Measurements from ENCODE around the gene NCF2.
"Not testable (repeated sequence)": the region's sequence is repeated elsewhere in the genome, so short reads cannot be mapped to it uniquely, and the experiment has no call there.

The NCF2 gene

DNA sequence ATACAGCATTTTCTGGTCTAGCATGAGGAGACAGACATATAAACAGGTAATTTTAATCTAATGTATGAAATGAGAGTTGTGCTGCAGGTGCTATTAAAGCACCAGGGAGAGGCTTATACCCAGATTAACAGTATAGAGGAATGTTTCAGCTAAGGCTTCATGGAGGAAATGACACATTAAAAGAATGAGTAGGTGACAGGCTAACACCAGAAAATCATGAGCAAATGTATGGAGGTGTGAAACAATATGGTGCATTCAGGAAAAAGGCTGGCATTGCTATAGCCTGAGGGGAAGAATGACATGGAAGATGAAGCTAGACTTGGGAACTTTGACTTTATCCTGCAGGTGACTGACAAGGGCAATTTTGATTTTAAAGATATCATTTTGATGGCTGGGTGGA is 38.3 kb upstream of the NCF2 start:
- no peak for DNase-seq (ENCODE audit: extremely low spot score)
- POLR2A ChIA-PET, result no interaction called here
- CTCF ChIA-PET, result interaction anchor here (1.6 to 5.3 kb wide), 5 partner anchors 8 to 288 kb away, joined by 3 to 18 read pairs (median 8); no protein-coding TSS in a partner anchor
- TF ChIP-seq, protein P1, sequence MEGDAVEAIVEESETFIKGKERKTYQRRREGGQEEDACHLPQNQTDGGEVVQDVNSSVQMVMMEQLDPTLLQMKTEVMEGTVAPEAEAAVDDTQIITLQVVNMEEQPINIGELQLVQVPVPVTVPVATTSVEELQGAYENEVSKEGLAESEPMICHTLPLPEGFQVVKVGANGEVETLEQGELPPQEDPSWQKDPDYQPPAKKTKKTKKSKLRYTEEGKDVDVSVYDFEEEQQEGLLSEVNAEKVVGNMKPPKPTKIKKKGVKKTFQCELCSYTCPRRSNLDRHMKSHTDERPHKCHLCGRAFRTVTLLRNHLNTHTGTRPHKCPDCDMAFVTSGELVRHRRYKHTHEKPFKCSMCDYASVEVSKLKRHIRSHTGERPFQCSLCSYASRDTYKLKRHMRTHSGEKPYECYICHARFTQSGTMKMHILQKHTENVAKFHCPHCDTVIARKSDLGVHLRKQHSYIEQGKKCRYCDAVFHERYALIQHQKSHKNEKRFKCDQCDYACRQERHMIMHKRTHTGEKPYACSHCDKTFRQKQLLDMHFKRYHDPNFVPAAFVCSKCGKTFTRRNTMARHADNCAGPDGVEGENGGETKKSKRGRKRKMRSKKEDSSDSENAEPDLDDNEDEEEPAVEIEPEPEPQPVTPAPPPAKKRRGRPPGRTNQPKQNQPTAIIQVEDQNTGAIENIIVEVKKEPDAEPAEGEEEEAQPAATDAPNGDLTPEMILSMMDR (IDR thresholded peaks at IDR 0.05; ENCODE audit: control extremely low read depth, extremely low read depth, low read depth, missing control alignments), result no peak

DNA sequence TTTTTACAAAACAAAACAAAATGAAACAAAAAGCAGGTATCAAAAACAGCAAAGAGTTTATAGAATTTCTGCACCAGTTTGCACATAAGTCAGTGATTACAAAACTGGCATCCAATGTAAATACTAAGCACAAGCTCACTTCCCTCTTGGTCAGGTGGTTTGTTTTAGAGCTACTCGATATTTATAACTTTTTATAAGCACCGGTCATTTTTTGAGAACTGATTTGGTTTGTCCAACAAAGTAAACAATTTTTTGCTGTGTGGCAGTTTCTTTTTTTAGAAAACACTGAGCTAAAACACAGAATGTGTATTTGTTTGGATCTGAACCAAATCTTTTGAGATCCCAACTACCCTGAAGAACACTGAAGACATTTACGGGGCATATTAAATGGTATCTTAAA is 36.0 kb upstream of the NCF2 start:
- CTCF ChIA-PET, result interaction anchor here (0.6 to 4.1 kb wide), 6 partner anchors 8 to 344 kb away, joined by 3 to 20 read pairs (median 8); no protein-coding TSS in a partner anchor
- POLR2A ChIA-PET; DNase-seq (ENCODE audit: extremely low spot score): not testable (repeated sequence)

DNA sequence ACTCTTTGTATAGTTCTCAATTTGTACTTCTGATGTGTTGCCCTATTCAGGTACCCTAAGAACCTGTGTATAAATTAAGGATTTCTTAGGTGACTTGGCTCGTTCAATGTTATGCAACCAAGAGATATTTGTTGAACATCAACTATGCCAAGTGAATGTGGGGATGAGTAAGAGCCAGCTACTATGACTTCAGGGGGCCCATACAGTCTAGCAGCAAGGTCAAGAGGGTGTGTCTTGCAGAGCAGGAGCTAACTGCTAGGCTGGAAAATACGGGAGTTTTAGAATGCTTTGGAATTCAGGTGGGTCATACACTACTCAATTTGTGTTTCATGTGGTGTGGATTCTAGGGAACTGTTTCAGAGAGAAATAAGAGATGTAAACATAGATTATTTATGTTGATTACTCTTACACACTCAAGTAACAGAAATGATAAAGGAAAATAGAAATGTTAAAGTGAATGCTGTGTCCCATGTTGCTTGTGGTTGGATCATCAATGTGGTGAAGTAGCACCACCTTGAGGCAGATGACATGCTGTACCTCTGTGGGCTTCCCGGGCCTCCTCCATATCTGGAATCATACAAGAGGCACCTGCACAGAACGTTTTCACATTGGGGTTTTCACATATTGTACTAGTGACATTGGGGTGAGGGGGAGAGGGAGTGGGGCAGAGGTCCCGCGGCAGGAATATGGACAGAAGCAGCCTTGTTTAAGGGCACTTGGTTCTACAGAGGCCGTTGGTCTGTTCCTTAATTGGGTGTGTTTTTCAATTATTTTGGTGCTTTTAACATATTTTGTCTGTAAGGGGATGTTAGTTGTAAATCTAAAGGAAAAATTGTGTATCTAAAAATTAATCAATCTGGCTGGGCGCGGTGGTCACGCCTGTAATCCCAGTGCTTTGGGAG is 32.9 kb upstream of the NCF2 start:
- CTCF ChIA-PET, result interaction anchor here (0.8 to 6.0 kb wide), 15 partner anchors 10 to 293 kb away, joined by 3 to 37 read pairs (median 3); partner anchors contain the start of gene NCF2
- peak; percentile 58 for DNase-seq (ENCODE audit: extremely low spot score)
- POLR2A ChIA-PET, result no interaction called here
- TF ChIP-seq, protein P1 (IDR thresholded peaks at IDR 0.05; ENCODE audit: control extremely low read depth, extremely low read depth, low read depth, missing control alignments), result peak; percentile 78

DNA sequence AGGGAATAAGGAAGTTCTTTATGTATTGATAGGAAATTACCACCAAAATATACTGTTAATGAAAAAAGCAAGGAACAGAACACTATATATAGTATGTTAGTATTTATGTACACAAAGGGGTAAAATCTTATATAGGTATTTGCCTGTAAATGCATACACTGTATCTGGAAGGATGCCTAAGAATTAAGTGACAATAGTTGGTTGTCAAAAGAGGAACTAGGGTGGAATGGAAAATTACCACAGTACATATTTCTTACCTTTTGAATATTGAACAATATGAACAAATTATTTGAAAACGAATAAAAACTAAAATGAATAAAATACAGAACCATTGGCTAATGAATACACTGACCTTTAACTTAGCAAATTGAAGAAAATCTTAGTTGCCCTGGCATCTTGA is 31.8 kb upstream of the NCF2 start:
- ChIA-PET POLR2A (no interaction called here), CTCF (interaction anchor here (0.8 to 6.0 kb wide), 6 partner anchors 11 to 77 kb away, joined by 3 to 37 read pairs (median 5); no protein-coding TSS in a partner anchor)
- no peak for DNase-seq (ENCODE audit: extremely low spot score)
- TF ChIP-seq, protein P1 (IDR thresholded peaks at IDR 0.05; ENCODE audit: control extremely low read depth, extremely low read depth, low read depth, missing control alignments), result no peak

DNA sequence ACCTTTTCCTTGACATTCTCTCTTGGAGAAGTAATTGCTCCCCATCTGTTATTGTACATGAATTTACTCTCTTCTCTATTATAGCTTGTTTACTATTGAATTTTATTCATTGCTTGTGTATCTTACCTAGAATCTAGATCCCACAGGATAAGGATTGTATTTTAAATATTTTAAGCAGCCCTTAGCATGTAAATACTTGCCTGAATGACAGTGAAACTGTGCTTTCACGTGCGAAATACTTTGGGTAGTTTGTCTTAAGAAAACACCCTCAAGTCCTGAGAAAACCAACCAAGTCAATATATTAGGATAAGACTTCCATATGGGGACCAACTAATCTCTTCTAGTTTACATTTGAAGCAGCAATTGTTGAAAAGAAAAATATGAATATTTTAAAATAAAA is 30.1 kb upstream of the NCF2 start:
- POLR2A ChIA-PET, result no interaction called here
- CTCF ChIA-PET, result interaction anchor here (0.9 to 6.0 kb wide), 5 partner anchors 8 to 151 kb away, joined by 3 to 37 read pairs (median 3); no protein-coding TSS in a partner anchor
- TF ChIP-seq, protein P1 (IDR thresholded peaks at IDR 0.05; ENCODE audit: control extremely low read depth, extremely low read depth, low read depth, missing control alignments), result no peak
- DNase-seq (ENCODE audit: extremely low spot score), result no peak

DNA sequence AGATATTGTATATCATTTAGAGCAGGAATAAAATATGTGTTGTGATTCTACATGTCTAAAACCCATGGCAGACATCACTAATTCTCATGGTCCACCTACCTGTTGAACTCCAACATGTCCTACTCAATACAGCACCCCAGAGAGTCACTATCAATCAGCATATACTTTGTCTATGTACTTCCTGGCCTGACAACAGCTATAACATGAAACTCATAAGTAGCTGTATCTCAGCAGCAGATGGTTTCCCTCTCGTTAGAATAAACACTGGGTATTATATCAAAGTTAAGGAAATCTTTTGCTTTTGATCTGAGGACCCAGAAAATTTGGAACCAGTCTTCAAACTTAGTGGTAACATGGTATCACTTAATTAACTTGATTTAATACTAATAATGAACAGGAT is 29.5 kb upstream of the NCF2 start:
- no peak for DNase-seq (ENCODE audit: extremely low spot score)
- ChIA-PET CTCF (interaction anchor here (0.9 to 6.0 kb wide), 6 partner anchors 9 to 42 kb away, joined by 3 to 37 read pairs (median 4); no protein-coding TSS in a partner anchor), POLR2A (no interaction called here)
- TF ChIP-seq, protein P1 (IDR thresholded peaks at IDR 0.05; ENCODE audit: control extremely low read depth, extremely low read depth, low read depth, missing control alignments), result no peak

DNA sequence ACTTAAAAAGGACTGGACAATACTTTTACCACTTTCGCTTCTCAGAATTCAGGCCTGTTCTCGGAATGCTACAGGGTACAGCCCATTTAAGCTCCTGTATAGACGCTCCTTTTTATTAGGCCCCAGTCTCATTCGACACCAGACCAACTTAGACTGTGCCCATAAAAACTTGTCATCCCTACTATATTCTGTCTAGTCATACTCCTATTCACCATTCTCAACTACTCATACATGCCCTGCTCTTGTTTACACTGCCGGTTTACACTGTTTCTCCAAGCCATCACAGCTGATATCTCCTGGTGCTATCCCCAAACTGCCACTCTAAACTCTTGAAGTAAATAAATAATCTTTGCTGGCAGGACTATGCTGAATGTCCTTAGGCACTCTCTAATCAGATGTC is 27.9 kb upstream of the NCF2 start:
- POLR2A ChIA-PET; CTCF ChIA-PET; DNase-seq (ENCODE audit: extremely low spot score): not testable (repeated sequence)

DNA sequence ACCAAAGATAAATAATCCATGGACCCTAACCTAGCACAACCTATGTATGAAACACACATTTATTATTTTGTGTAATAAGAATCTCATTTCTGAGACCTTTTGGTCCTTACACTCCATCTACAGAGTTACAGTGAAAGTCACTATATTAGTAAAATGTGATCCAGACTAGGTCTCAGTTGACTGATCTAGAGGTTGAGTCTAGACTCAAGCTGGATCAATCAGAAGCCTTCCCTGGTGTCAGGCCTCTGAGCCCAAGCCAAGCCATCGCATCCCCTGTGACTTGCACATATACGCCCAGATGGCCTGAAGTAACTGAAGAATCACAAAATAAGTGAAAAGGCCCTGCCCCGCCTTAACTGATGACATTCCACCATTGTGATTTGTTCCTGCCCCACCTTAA is 22.7 kb upstream of the NCF2 start:
- POLR2A ChIA-PET; DNase-seq (ENCODE audit: extremely low spot score); CTCF ChIA-PET: not testable (repeated sequence)
